Mesenchymal stem cell (in vitro differentiated cells and primary cell): ENCODE data around the gene LIX1L.

Experiments used
- DNase-seq: peaks from one replicate; pipeline ENCODE4 v3.0.0-alpha.2; 2013
- H2AFZ ChIP-seq: one replicate; pipeline ENCODE4 v1.6.1; 2013; ENCODE audit warnings: low read depth, mild to moderate bottlenecking, control low read depth, inconsistent platforms, low read length, moderate library complexity
- H2AK5ac ChIP-seq: 2 replicates; pipeline ENCODE4 v1.6.1; 2013; ENCODE audit warnings: low read length, moderate library complexity, mild to moderate bottlenecking, inconsistent platforms; ENCODE audit not compliant: severe bottlenecking
- H2BK120ac ChIP-seq: one replicate; pipeline ENCODE4 v1.6.1; 2013; ENCODE audit warnings: low read depth, mild to moderate bottlenecking, inconsistent platforms, low read length, moderate library complexity
- H2BK12ac ChIP-seq, 2 experiments: one replicate each; pipeline ENCODE4 v1.6.1; 2013; ENCODE audit warnings: inconsistent platforms in 2 of 2, low read length in 2 of 2, mild to moderate bottlenecking in 2 of 2, moderate library complexity in 2 of 2, control low read depth in 1 of 2
- H2BK15ac ChIP-seq: one replicate; pipeline ENCODE4 v1.6.1; 2013; ENCODE audit warnings: mild to moderate bottlenecking, low read depth, inconsistent platforms; ENCODE audit not compliant: poor library complexity, severe bottlenecking
- H2BK5ac ChIP-seq: 2 replicates; pipeline ENCODE4 v1.6.1; 2013; ENCODE audit warnings: low read depth, mild to moderate bottlenecking, low read length, control low read depth, inconsistent platforms; ENCODE audit not compliant: poor library complexity, severe bottlenecking
- H3K14ac ChIP-seq, 2 experiments: one replicate each; pipeline ENCODE4 v1.6.1; 2013; ENCODE audit warnings: inconsistent platforms in 2 of 2, low read length in 2 of 2, control low read depth in 1 of 2, mild to moderate bottlenecking in 1 of 2, moderate library complexity in 1 of 2
- H3K18ac ChIP-seq, 2 experiments: one replicate each; pipeline ENCODE4 v1.6.1; 2013; ENCODE audit warnings: inconsistent platforms in 2 of 2, low read length in 2 of 2, control low read depth in 1 of 2, low read depth in 1 of 2, mild to moderate bottlenecking in 1 of 2
- H3K23ac ChIP-seq, 2 experiments: one replicate each; pipeline ENCODE4 v1.6.1; 2013; ENCODE audit warnings: inconsistent platforms in 2 of 2, low read length in 2 of 2, mild to moderate bottlenecking in 2 of 2, moderate library complexity in 2 of 2, control low read depth in 1 of 2
- H3K27ac ChIP-seq: 2 replicates; pipeline ENCODE4 v1.5.1; 2013; ENCODE audit warnings: mild to moderate bottlenecking, moderate library complexity, low read length, control low read depth, inconsistent platforms; ENCODE audit not compliant: poor library complexity, severe bottlenecking
- H3K27me3 ChIP-seq, 2 experiments: 2 replicates each; pipeline versions ENCODE4 v1.6.1 to v1.7.0; 2013; ENCODE audit warnings: low read length in 2 of 2, mild to moderate bottlenecking in 2 of 2, moderate library complexity in 2 of 2, control low read depth in 1 of 2, inconsistent platforms in 1 of 2; ENCODE audit not compliant: control insufficient read depth in 1 of 2, insufficient read depth in 1 of 2
- H3K36me3 ChIP-seq, 2 experiments: 2 replicates each; pipeline versions ENCODE4 v1.6.1 to v1.7.0; 2013; ENCODE audit warnings: low read length in 2 of 2, control low read depth in 1 of 2, inconsistent platforms in 1 of 2, low read depth in 1 of 2, mild to moderate bottlenecking in 1 of 2; ENCODE audit not compliant: insufficient read depth in 2 of 2, control insufficient read depth in 1 of 2
- H3K4ac ChIP-seq, 2 experiments: one replicate each; pipeline ENCODE4 v1.6.1; 2013; ENCODE audit warnings: inconsistent platforms in 2 of 2, low read length in 2 of 2, mild to moderate bottlenecking in 2 of 2, moderate library complexity in 2 of 2, control low read depth in 1 of 2, low read depth in 1 of 2
- H3K4me1 ChIP-seq: 2 replicates; pipeline ENCODE4 v1.6.1; 2013; ENCODE audit warnings: low read depth, low read length, control low read depth; ENCODE audit not compliant: control insufficient read depth, insufficient read depth
- H3K4me2 ChIP-seq: 2 replicates; pipeline ENCODE4 v1.6.1; 2013; ENCODE audit warnings: low read length, mild to moderate bottlenecking, inconsistent platforms; ENCODE audit not compliant: poor library complexity, severe bottlenecking
- H3K4me3 ChIP-seq, 2 experiments: 2 replicates each; pipeline versions ENCODE4 v1.5.1 to v1.7.0; 2013; ENCODE audit warnings: low read length in 2 of 2, mild to moderate bottlenecking in 2 of 2, control low read depth in 1 of 2, low read depth in 1 of 2; ENCODE audit not compliant: insufficient read depth in 1 of 2
- H3K79me1 ChIP-seq: replicated peaks from 2 replicates; pipeline ENCODE4 v1.6.1; 2013; ENCODE audit warnings: mild to moderate bottlenecking, control low read depth, low read length, inconsistent platforms; ENCODE audit not compliant: poor library complexity, severe bottlenecking
- H3K9ac ChIP-seq: 2 replicates; pipeline ENCODE4 v1.7.0; 2013; ENCODE audit warnings: mild to moderate bottlenecking, low read length, moderate library complexity
- H3K9me3 ChIP-seq: 2 replicates; pipeline ENCODE4 v1.7.0; 2013; ENCODE audit warnings: mild to moderate bottlenecking, low read length; ENCODE audit not compliant: control insufficient read depth
- H4K8ac ChIP-seq: one replicate; pipeline ENCODE4 v1.6.1; 2013; ENCODE audit warnings: inconsistent platforms, mild to moderate bottlenecking, low read length, moderate library complexity
- H4K91ac ChIP-seq: one replicate; pipeline ENCODE4 v1.6.1; 2013; ENCODE audit warnings: mild to moderate bottlenecking, low read length, inconsistent platforms
- WGBS: methylation state at CpG from one replicate; pipeline ENCODE4 v1.1.7; 2013; ENCODE audit warnings: mixed read lengths; 5-methylcytosine and 5-hydroxymethylcytosine counted together

The LIX1L gene

GRCh38 chr1:145995148-145995881, 37.5 kb upstream of the LIX1L start:
- Histone ChIP-seq H2BK5ac (no peak overlapping the region), H2BK120ac (no peak overlapping the region), H3K23ac (no peak overlapping the region), H2AFZ (no peak overlapping the region), H2BK15ac (no peak overlapping the region), H3K27me3 (no peaks in the 10 kb centered on the region), H4K91ac (no peak overlapping the region), H3K4me1 (peaks cover 12% of the 10 kb centered on the region), H2AK5ac (no peak overlapping the region), H3K27ac (peak overlapping the region; percentile 86), H3K18ac (peak overlapping the region in 1 of 2 experiments; percentile 80), H3K9me3 (no peaks in the 10 kb centered on the region), H3K4me2 (peak overlapping the region; percentile 64), H3K79me1 (no peaks in the 10 kb centered on the region), H3K4ac (no peak overlapping the region), H3K9ac (peak overlapping the region; percentile 93), H3K14ac (peak overlapping the region in 1 of 2 experiments; percentile 11), H4K8ac (no peak overlapping the region), H2BK12ac (no peak overlapping the region), H3K36me3 (peaks cover 12 to 38% of the 10 kb centered on the region in 2 experiments), H3K4me3 (peak overlapping the region; percentile 39 to 98)
- no peak for DNase-seq
- WGBS = 62% methylated on average over 6 of the region's 8 CpGs

GRCh38 chr1:145994391-145995120, 36.7 kb upstream of the LIX1L start:
- H2BK12ac ChIP-seq = no peak overlapping the region
- peaks cover 12% of the 10 kb centered on the region for H3K4me1 ChIP-seq
- H3K79me1 ChIP-seq = no peaks in the 10 kb centered on the region
- WGBS = 97% methylated on average over 9 of the region's 10 CpGs
- H2BK120ac ChIP-seq = no peak overlapping the region
- H4K8ac ChIP-seq = no peak overlapping the region
- no peak overlapping the region for H2AK5ac ChIP-seq
- no peak overlapping the region for H3K18ac ChIP-seq
- no peak overlapping the region for H2BK15ac ChIP-seq
- H3K23ac ChIP-seq = no peak overlapping the region
- H3K36me3 ChIP-seq = peaks cover 12 to 38% of the 10 kb centered on the region in 2 experiments
- peak overlapping the region; percentile 45 to 98 for H3K4me3 ChIP-seq
- H3K9me3 ChIP-seq = no peaks in the 10 kb centered on the region
- H3K9ac ChIP-seq = peak overlapping the region; percentile 93
- H3K4ac ChIP-seq = no peak overlapping the region
- DNase-seq = no peak
- no peak overlapping the region for H2BK5ac ChIP-seq
- no peak overlapping the region for H3K27ac ChIP-seq
- no peak overlapping the region for H3K14ac ChIP-seq
- no peak overlapping the region for H2AFZ ChIP-seq
- no peaks in the 10 kb centered on the region for H3K27me3 ChIP-seq
- peak overlapping the region; percentile 64 for H3K4me2 ChIP-seq
- no peak overlapping the region for H4K91ac ChIP-seq

- Histone ChIP-seq H3K9ac (peak overlapping the region; percentile 93), H3K9me3 (no peaks in the 10 kb centered on the region), H3K4me1 (peaks cover 12% of the 10 kb centered on the region), H2BK120ac (no peak overlapping the region), H3K4me2 (peak overlapping the region; percentile 64), H3K27ac (no peak overlapping the region), H2AK5ac (no peak overlapping the region), H3K23ac (no peak overlapping the region), H3K79me1 (no peaks in the 10 kb centered on the region), H3K4me3 (peak overlapping the region; percentile 45 to 98), H3K4ac (no peak overlapping the region), H4K91ac (no peak overlapping the region), H2BK5ac (no peak overlapping the region), H2AFZ (no peak overlapping the region), H3K18ac (no peak overlapping the region), H3K27me3 (no peaks in the 10 kb centered on the region), H2BK15ac (no peak overlapping the region), H3K14ac (no peak overlapping the region), H3K36me3 (peaks cover 12 to 38% of the 10 kb centered on the region in 2 experiments), H4K8ac (no peak overlapping the region), H2BK12ac (no peak overlapping the region)
- 97% methylated on average over 5 of the region's 6 CpGs for WGBS
- no peak for DNase-seq
Measured at GRCh38 chr1:145993618-145994390, 36.0 kb upstream of the LIX1L start.
